Esophagus muscularis mucosa (tissue), 4 donors: ENCODE results near the gene RUFY1. TPM values are rescaled to one million over a fixed set of nuclear protein-coding genes. Genes with fewer than 3 reads are reported as not detected.
"Not testable (repeated sequence)": the region's sequence is repeated elsewhere in the genome, so short reads cannot be mapped to it uniquely, and the experiment has no call there.

Source experiments
- DNase-seq: peaks from one replicate; pipeline ENCODE4 v3.0.0-alpha.2; 2017; ENCODE audit errors: extremely low spot score
- H3K27ac ChIP-seq, 4 donors: fragments of 200-600 bp; sonication (generic); replicated peaks in 1 of 4; 1 replicate in 3 of 4; 2 replicates in 1 of 4; pipeline ENCODE4 v1.5.1; 2016 to 2019; ENCODE audit warnings: mild to moderate bottlenecking in 1 of 4
- H3K27me3 ChIP-seq, 4 donors: fragments of 200-600 bp; sonication (generic); one replicate each; pipeline versions ENCODE4 v1.5.1 to v1.6.0; 2016 to 2019
- H3K36me3 ChIP-seq, 4 donors: fragments of 200-600 bp; sonication (generic); one replicate each; pipeline ENCODE4 v1.5.1; 2016 to 2019
- H3K4me1 ChIP-seq, 4 donors: fragments of 200-600 bp; sonication (generic); one replicate each; pipeline ENCODE4 v1.5.1; 2016 to 2019
- H3K4me3 ChIP-seq, 4 donors: fragments of 200-600 bp; sonication (generic); 1 replicate in 2 of 4; 2 replicates in 2 of 4; pipeline ENCODE4 v1.5.1; 2016 to 2019; ENCODE audit warnings: mild to moderate bottlenecking in 4 of 4, moderate library complexity in 1 of 4
- H3K9me3 ChIP-seq, 4 donors: fragments of 200-600 bp; sonication (generic); 1 replicate in 3 of 4; 2 replicates in 1 of 4; pipeline ENCODE4 v1.5.1; 2016 to 2019
- CTCF ChIP-seq, 3 experiments: fragments of 200-600 bp in 2 of 3; fragments of 450-650 bp in 1 of 3; sonication (generic) in 2 of 3; IDR thresholded peaks; one replicate each; pipeline ENCODE4 v1.5.1; 2017 to 2019; ENCODE audit warnings: antibody characterized with exemption in 3 of 3, mild to moderate bottlenecking in 2 of 3, moderate library complexity in 1 of 3
- EP300 ChIP-seq: sonication (generic); formaldehyde crosslinking; IDR thresholded peaks from one replicate; pipeline ENCODE4 v1.6.1; 2017; ENCODE audit warnings: antibody characterized with exemption
- POLR2A ChIP-seq: fragments of 450-650 bp; IDR thresholded peaks from one replicate; pipeline ENCODE4 v1.6.1; 2017; ENCODE audit warnings: antibody characterized with exemption, moderate library complexity, mild to moderate bottlenecking, low read depth
- POLR2AphosphoS5 ChIP-seq, 2 donors: sonication (generic); formaldehyde crosslinking; IDR thresholded peaks; one replicate each; pipeline ENCODE4 v1.6.1; 2017; ENCODE audit warnings: antibody characterized with exemption in 2 of 2
- WGBS: methylation state at CpG from one replicate; pipeline ENCODE4 v1.1.5; 2018; 5-methylcytosine and 5-hydroxymethylcytosine counted together
- intact Hi-C: fragments of 100-400 bp; cut with DNase I; formaldehyde crosslinking; loops from one replicate; pipeline ENCODE4 v1.15.1; 2023
- total RNA-seq, 4 donors: library from RNA; depleted of rRNA; stranded (reverse); fragments of >200 nt; gene quantifications; one replicate each; pipeline versions ENCODE4 v1.1.0 to v1.2.1, GENCODE V29; 2016

The RUFY1 gene
- total RNA-seq, 4 donors from 2014 or later, result 39.9 to 59.8 (median 45.6) TPM

- DNase-seq, result no peak
- H3K4me3 ChIP-seq, result peak overlapping the region; percentile 75 to 100 (median 98)
- H3K27me3 ChIP-seq, result no peaks in the 10 kb centered on the region
- 2% methylated on average over 29 of the region's 68 CpGs for whole genome bisulfite sequencing
- H3K4me1 ChIP-seq, result peaks cover 39 to 42% (median 41%) of the 10 kb centered on the region in 4 donors
- H3K36me3 ChIP-seq, result peaks cover 12 to 34% (median 22%) of the 10 kb centered on the region in 4 donors
- TF ChIP-seq POLR2AphosphoS5 (IDR thresholded peaks at IDR 0.05) (no peak), EP300 (no peak), POLR2A (no peak), CTCF (IDR thresholded peaks at IDR 0.05) (peak in 1 of 3 experiments; percentile 10)
- H3K27ac ChIP-seq, result peak overlapping the region; percentile 97 to 100 (median 100)
- intact Hi-C loops, result loop anchor here (5.0 kb wide), 1 partner anchor 72 kb away; the partner anchor contains the start of gene RUFY1
- no peaks in the 10 kb centered on the region for H3K9me3 ChIP-seq
Measured at GRCh38 chr5:179623906-179624741, 73.8 kb downstream of the RUFY1 start.

GRCh38 chr5:179624841-179625271 is 74.5 kb downstream of the RUFY1 start:
- peaks cover 33 to 36% (median 34%) of the 10 kb centered on the region in 4 donors for H3K4me1 ChIP-seq
- 89% methylated on average over 9 of the region's 9 CpGs for WGBS
- intact Hi-C loops, result loop anchor here (5.0 kb wide), 1 partner anchor 73 kb away; the partner anchor contains the start of gene RUFY1
- H3K27me3 ChIP-seq, result no peaks in the 10 kb centered on the region
- TF ChIP-seq CTCF (IDR thresholded peaks at IDR 0.05) (no peak), POLR2AphosphoS5 (IDR thresholded peaks at IDR 0.05) (no peak), POLR2A (no peak), EP300 (no peak)
- peak overlapping the region; percentile 97 to 100 (median 100) for H3K27ac ChIP-seq
- no peak for DNase-seq
- no peaks in the 10 kb centered on the region for H3K9me3 ChIP-seq
- H3K4me3 ChIP-seq, result peak overlapping the region in 3 of 4 donors; percentile 75 to 99 (median 96)
- peaks cover 9 to 31% (median 20%) of the 10 kb centered on the region in 4 donors for H3K36me3 ChIP-seq

- DNase-seq, H3K36me3 ChIP-seq, intact Hi-C loops, H3K27me3 ChIP-seq, H3K9me3 ChIP-seq: not testable (repeated sequence)
- peak overlapping the region; percentile 37 to 52 (median 43) for H3K4me3 ChIP-seq
- WGBS, result 61% methylated on average over 21 of the region's 38 CpGs
- peak overlapping the region in 3 of 4 donors; percentile 48 to 62 (median 62) for H3K27ac ChIP-seq
- H3K4me1 ChIP-seq, result peaks cover 5 to 11% (median 7%) of the 10 kb centered on the region in 4 donors
Measured at GRCh38 chr5:179633501-179634369, 83.4 kb downstream of the RUFY1 start.

GRCh38 chr5:179634370-179635172 is 84.2 kb downstream of the RUFY1 start:
- DNase-seq, intact Hi-C loops: not testable (repeated sequence)
- H3K4me1 ChIP-seq, result peaks cover 5 to 11% (median 7%) of the 10 kb centered on the region in 4 donors

GRCh38 chr5:179639296-179639695 is 88.9 kb downstream of the RUFY1 start:
- intact Hi-C loops, H3K27ac ChIP-seq, DNase-seq, H3K4me3 ChIP-seq, H3K4me1 ChIP-seq, H3K36me3 ChIP-seq, H3K27me3 ChIP-seq, H3K9me3 ChIP-seq: not testable (repeated sequence)
- WGBS, result 94% methylated on average over 11 of the region's 11 CpGs

More at GRCh38 chr5:179634370-179635172, 84.2 kb downstream of the RUFY1 start:
- no CpG with 5 or more reads among the region's 49 CpGs for WGBS
- H3K27me3 ChIP-seq, H3K36me3 ChIP-seq, H3K9me3 ChIP-seq: not testable (repeated sequence)
- Histone ChIP-seq H3K27ac (peak overlapping the region in 1 of 4 donors; percentile 50), H3K4me3 (peak overlapping the region in 1 of 4 donors; percentile 27)

GRCh38 chr5:179641745-179642144 is 91.4 kb downstream of the RUFY1 start:
- H3K9me3 ChIP-seq, H3K27me3 ChIP-seq, H3K4me1 ChIP-seq, DNase-seq, H3K36me3 ChIP-seq, H3K4me3 ChIP-seq, H3K27ac ChIP-seq, intact Hi-C loops: not testable (repeated sequence)
- WGBS, result no CpG with 5 or more reads among the region's 4 CpGs

GRCh38 chr5:179642626-179643025 is 92.3 kb downstream of the RUFY1 start:
- DNase-seq, H3K36me3 ChIP-seq, intact Hi-C loops, H3K27ac ChIP-seq, H3K9me3 ChIP-seq, H3K27me3 ChIP-seq, H3K4me1 ChIP-seq, H3K4me3 ChIP-seq: not testable (repeated sequence)
- WGBS, result 69% methylated on average over 9 of the region's 17 CpGs

GRCh38 chr5:179643141-179643920 is 93.0 kb downstream of the RUFY1 start:
- H3K4me1 ChIP-seq, H3K27ac ChIP-seq, intact Hi-C loops, H3K27me3 ChIP-seq, H3K36me3 ChIP-seq, DNase-seq, H3K9me3 ChIP-seq, H3K4me3 ChIP-seq: not testable (repeated sequence)
- WGBS, result 76% methylated on average over 11 of the region's 16 CpGs
